Mesothelial cell of epicardium (in vitro differentiated cells): ENCODE results near the gene OR7G2. TPM values are rescaled to one million over a fixed set of nuclear protein-coding genes. Genes with fewer than 3 reads are reported as not detected.

ENCODE experiments used
- DNase-seq, 2 experiments: peaks; one replicate each; pipeline ENCODE4 v3.0.0; 2021; ENCODE audit warnings: low spot score in 2 of 2; ENCODE audit not compliant: unreplicated experiment in 2 of 2
- H3K27ac Mint-ChIP-seq: 2 replicates; pipeline ENCODE4 v1.8.0; 2021; ENCODE audit warnings: mixed read lengths
- H3K27me3 Mint-ChIP-seq: 2 replicates; pipeline ENCODE4 v1.8.0; 2021; ENCODE audit warnings: low read depth, mixed read lengths
- H3K36me3 Mint-ChIP-seq: 2 replicates; pipeline ENCODE4 v1.8.0; 2021; ENCODE audit warnings: mixed read lengths
- H3K4me1 Mint-ChIP-seq: 2 replicates; pipeline ENCODE4 v1.8.0; 2021; ENCODE audit warnings: mixed read lengths
- H3K4me3 Mint-ChIP-seq: 2 replicates; pipeline ENCODE4 v1.8.0; 2021; ENCODE audit warnings: mild to moderate bottlenecking, moderate library complexity, mixed read lengths
- H3K9me3 Mint-ChIP-seq: 2 replicates; pipeline ENCODE4 v1.8.0; 2021; ENCODE audit warnings: mixed read lengths
- CTCF ChIP-seq: fragments of 200-600 bp; sonication (generic); IDR thresholded peaks from one replicate; pipeline ENCODE4 v1.5.0; 2021; ENCODE audit warnings: antibody characterized with exemption; ENCODE audit not compliant: unreplicated experiment
- total RNA-seq: library from RNA; stranded (reverse); gene quantifications from 3 replicates; pipeline ENCODE4 v1.2.1, GENCODE V29; 2021

Gene OR7G2
- total RNA-seq, result not detected in 3 replicates

- Mint-ChIP-seq H3K36me3 (peaks cover 2% of the 10 kb centered on the region), H3K4me1 (no peaks in the 10 kb centered on the region), H3K27me3 (no peaks in the 10 kb centered on the region), H3K9me3 (peaks cover 31% of the 10 kb centered on the region), H3K4me3 (no peak within 1 kb of the TSS), H3K27ac (no peak within 1 kb of the TSS)
- no peak for TF ChIP-seq CTCF
- no peak for DNase-seq
Observed at GRCh38 chr19:9107375-9107774, at the start of gene OR7G2. Gene OR7G2, minus strand, starts transcription at chr19:9107475. Its CDS starts 4,232 bp downstream, at chr19:9103243.

- Mint-ChIP-seq H3K27ac (no peak overlapping the region), H3K4me1 (no peaks in the 10 kb centered on the region), H3K9me3 (peaks cover 75% of the 10 kb centered on the region), H3K4me3 (no peak overlapping the region), H3K36me3 (peaks cover 97% of the 10 kb centered on the region), H3K27me3 (no peaks in the 10 kb centered on the region)
- no peak for DNase-seq
- no peak for TF ChIP-seq CTCF
Observed at GRCh38 chr19:9156304-9156703, 49.0 kb upstream of the OR7G2 start.

- H3K27ac Mint-ChIP-seq, result no peak overlapping the region
- H3K27me3 Mint-ChIP-seq, result no peaks in the 10 kb centered on the region
- H3K36me3 Mint-ChIP-seq, result peaks cover 97% of the 10 kb centered on the region
- TF ChIP-seq CTCF, result no peak
- no peak overlapping the region for H3K4me3 Mint-ChIP-seq
- H3K9me3 Mint-ChIP-seq, result peaks cover 75% of the 10 kb centered on the region
- H3K4me1 Mint-ChIP-seq, result no peaks in the 10 kb centered on the region
- DNase-seq, result no peak
Observed at GRCh38 chr19:9155591-9155990, 48.3 kb upstream of the OR7G2 start.

- Mint-ChIP-seq H3K9me3 (peaks cover 90% of the 10 kb centered on the region), H3K36me3 (peaks cover 94% of the 10 kb centered on the region), H3K27ac (no peak overlapping the region), H3K4me3 (no peak overlapping the region), H3K4me1 (no peaks in the 10 kb centered on the region), H3K27me3 (no peaks in the 10 kb centered on the region)
- no peak for DNase-seq
- TF ChIP-seq CTCF, result no peak
Observed at GRCh38 chr19:9151367-9151766, 44.1 kb upstream of the OR7G2 start.

GRCh38 chr19:9150650-9151049, 43.4 kb upstream of the OR7G2 start:
- H3K9me3 Mint-ChIP-seq, result peaks cover 88% of the 10 kb centered on the region
- H3K4me3 Mint-ChIP-seq, result no peak overlapping the region
- no peak for DNase-seq
- no peak overlapping the region for H3K27ac Mint-ChIP-seq
- peaks cover 91% of the 10 kb centered on the region for H3K36me3 Mint-ChIP-seq
- H3K27me3 Mint-ChIP-seq, result no peaks in the 10 kb centered on the region
- TF ChIP-seq CTCF, result no peak
- no peaks in the 10 kb centered on the region for H3K4me1 Mint-ChIP-seq

GRCh38 chr19:9149997-9150396, 42.7 kb upstream of the OR7G2 start:
- DNase-seq, result no peak
- peaks cover 91% of the 10 kb centered on the region for H3K36me3 Mint-ChIP-seq
- no peak overlapping the region for H3K4me3 Mint-ChIP-seq
- no peaks in the 10 kb centered on the region for H3K4me1 Mint-ChIP-seq
- no peaks in the 10 kb centered on the region for H3K27me3 Mint-ChIP-seq
- TF ChIP-seq CTCF, result no peak
- H3K9me3 Mint-ChIP-seq, result peaks cover 87% of the 10 kb centered on the region
- H3K27ac Mint-ChIP-seq, result no peak overlapping the region
